ENCODE results near the gene KRTDAP.

The KRTDAP gene

DNA sequence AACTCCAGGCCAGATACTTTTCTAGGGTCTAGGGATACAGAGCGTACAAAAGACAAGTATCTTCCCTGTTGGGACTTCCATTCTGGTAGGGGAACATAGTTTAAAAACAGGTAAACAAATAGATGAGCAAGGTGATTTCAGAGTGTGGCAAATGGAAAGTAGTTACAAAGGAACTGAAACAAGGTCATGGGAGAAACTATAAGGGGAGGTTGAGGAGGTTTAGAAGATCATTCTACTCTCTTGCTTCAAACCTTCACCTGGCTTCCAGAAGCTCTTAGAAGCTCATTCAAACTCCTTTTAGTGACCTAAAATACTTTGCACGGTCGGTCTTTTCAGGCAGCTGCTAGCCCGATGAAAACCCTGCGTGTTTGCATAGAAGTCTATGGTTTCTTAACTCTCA, 33.1 kb downstream of the KRTDAP start:
- TF ChIP-seq, protein P1, sequence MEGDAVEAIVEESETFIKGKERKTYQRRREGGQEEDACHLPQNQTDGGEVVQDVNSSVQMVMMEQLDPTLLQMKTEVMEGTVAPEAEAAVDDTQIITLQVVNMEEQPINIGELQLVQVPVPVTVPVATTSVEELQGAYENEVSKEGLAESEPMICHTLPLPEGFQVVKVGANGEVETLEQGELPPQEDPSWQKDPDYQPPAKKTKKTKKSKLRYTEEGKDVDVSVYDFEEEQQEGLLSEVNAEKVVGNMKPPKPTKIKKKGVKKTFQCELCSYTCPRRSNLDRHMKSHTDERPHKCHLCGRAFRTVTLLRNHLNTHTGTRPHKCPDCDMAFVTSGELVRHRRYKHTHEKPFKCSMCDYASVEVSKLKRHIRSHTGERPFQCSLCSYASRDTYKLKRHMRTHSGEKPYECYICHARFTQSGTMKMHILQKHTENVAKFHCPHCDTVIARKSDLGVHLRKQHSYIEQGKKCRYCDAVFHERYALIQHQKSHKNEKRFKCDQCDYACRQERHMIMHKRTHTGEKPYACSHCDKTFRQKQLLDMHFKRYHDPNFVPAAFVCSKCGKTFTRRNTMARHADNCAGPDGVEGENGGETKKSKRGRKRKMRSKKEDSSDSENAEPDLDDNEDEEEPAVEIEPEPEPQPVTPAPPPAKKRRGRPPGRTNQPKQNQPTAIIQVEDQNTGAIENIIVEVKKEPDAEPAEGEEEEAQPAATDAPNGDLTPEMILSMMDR (conservative IDR thresholded peaks at IDR 0.05; ENCODE audit: low read depth, low read length), result no peak
- H3K4me3 ChIP-seq (ENCODE audit: low read depth, low read length), result no peak overlapping the region
- no peak for DNase-seq (ENCODE audit: low read depth)

DNA sequence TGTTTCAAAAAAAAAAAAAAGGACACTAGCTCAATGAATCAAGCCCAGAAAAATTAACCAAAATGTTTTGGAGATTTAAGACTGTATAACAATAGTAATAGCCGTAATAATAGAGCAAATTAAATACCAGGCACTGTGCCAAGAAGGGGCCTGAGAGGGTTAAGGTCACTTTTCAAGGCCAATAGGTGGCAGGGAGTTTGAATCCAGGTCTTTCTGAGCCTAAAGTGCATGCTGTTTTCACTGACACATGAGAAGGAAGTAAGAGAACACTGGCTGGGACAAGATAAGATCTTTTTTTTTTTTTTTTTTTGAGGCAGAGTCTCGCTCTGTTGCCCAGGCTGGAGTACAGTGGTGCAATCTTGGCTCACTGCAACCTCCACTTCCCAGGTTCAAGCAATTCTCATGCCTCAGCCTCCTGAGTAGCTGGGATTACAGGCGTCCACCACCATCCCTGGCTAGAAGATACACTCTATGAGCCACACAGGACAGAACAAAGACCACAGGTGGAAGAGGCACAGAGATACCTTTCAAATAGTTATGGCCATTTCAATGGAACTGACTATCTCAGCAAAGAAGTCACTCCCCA, 34.6 kb downstream of the KRTDAP start:
- no peak overlapping the region for H3K4me3 ChIP-seq (ENCODE audit: low read depth, low read length)
- TF ChIP-seq, protein P1 (conservative IDR thresholded peaks at IDR 0.05; ENCODE audit: low read depth, low read length), result no peak
- DNase-seq (ENCODE audit: low read depth), result no peak

DNA sequence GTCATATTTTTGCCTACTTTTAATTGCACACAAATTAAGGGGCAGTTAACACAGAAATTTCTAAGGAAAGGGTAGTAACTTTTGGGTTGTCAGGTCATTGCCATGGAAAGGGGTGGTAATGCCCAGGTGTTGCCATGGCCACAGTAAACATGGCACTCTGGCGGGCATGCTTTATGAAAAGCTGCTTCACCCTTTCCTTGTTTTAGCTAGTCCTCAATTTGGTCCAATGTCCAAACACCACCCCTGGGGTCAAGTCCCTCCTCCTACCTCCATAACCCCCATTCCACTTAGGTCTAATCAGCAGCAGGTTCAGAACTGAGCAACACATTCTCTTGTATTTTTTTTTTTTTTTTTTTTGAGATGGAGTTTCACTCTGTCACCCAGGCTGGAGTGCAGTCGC, 35.6 kb downstream of the KRTDAP start:
- H3K4me3 ChIP-seq (ENCODE audit: low read depth, low read length), result no peak overlapping the region
- no peak for DNase-seq (ENCODE audit: low read depth)
- TF ChIP-seq, protein P1 (conservative IDR thresholded peaks at IDR 0.05; ENCODE audit: low read depth, low read length), result no peak

- DNase-seq (ENCODE audit: low read depth), result no peak
- no peak overlapping the region for H3K4me3 ChIP-seq (ENCODE audit: low read depth, low read length)
- TF ChIP-seq, protein P1 (conservative IDR thresholded peaks at IDR 0.05; ENCODE audit: low read depth, low read length), result no peak
Measured at GRCh38 chr19:35451338-35452096, 38.7 kb downstream of the KRTDAP start.

- no peak overlapping the region for H3K4me3 ChIP-seq (ENCODE audit: low read depth, low read length)
- no peak for DNase-seq (ENCODE audit: low read depth)
- TF ChIP-seq, protein P1 (conservative IDR thresholded peaks at IDR 0.05; ENCODE audit: low read depth, low read length), result no peak
Measured at GRCh38 chr19:35449359-35450043, 40.8 kb downstream of the KRTDAP start.

DNA sequence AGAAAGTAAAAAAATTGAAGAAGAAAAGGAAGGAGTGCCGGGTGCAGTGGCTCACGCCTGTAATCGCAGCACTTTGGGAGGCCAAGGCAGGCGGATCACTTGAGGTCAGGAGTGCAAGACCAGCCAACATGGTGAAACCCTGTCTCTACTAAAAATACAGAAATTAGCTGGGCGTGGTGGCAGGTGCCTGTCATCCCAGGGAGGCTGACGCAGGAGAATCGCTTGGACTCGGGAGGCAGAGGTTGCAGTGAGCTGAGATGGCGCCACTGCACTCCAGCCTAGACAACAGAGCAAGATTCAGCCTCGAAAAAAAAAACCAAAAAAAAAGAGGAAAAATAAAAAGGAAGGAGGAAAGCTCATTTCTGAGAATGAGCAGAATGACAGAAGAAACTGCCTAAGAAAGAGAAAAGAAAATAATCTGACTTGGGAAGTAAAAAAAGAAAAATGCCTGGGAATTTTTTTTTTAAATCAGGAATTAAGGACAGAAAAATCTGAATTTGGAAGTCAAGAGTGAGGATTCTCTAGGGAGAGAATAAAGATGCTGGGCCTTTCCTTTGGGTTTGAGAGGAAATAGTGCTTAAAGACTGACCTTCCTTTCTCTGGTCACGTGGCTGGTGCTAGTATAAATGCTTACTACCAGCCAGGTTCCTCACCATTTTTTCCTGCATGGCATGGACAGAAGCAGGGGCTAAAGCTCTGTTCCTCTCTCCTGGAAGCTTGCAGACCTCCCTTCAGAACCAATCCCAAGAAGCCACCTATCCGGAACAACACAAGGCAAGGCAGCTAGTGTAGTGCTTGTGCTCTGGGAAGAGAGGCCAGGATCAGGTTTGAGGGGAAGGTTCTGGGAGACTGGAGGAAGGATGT, 42.4 kb downstream of the KRTDAP start, which contains the start of gene FFAR2:
Gene FFAR2 (plus strand): TSS at position 652 of the 864 bp plus-strand sequence. CDS start 1,458 bp downstream, outside the sequence.
- DNase-seq (ENCODE audit: low read depth), result no peak
- no peak within 1 kb of the TSS for H3K4me3 ChIP-seq (ENCODE audit: low read depth, low read length)
- TF ChIP-seq, protein P1 (conservative IDR thresholded peaks at IDR 0.05; ENCODE audit: low read depth, low read length), result no peak
